ENCODE results near the gene PDIA5. TPM values are rescaled to one million over a fixed set of nuclear protein-coding genes. Genes with fewer than 3 reads are reported as not detected.

The PDIA5 gene
- total RNA-seq, 3 donors from 2014 or later (not counting 1 experiment from before 2014, with no cell fraction given): 0.59 to 3.3 (median 0.63) TPM

GRCh38 chr3:123105201-123106189 is 38.7 kb downstream of the PDIA5 start:
- H3K36me3 ChIP-seq (ENCODE audit: control insufficient read depth, insufficient read depth, low read length): no peaks in the 10 kb centered on the region
- no peak overlapping the region for H3K27ac ChIP-seq (ENCODE audit: low read length)
- peaks cover 4% of the 10 kb centered on the region for H3K4me1 ChIP-seq (ENCODE audit: control insufficient read depth, insufficient read depth, low read length)
- peaks cover 0 to 4% of the 10 kb centered on the region in 2 donors for H3K4me1 Mint-ChIP-seq
- H3K27me3 ChIP-seq (ENCODE audit: control insufficient read depth, insufficient read depth, low read length): no peaks in the 10 kb centered on the region
- H3K9me3 Mint-ChIP-seq: no peaks in the 10 kb centered on the region
- TF ChIP-seq, protein P1, sequence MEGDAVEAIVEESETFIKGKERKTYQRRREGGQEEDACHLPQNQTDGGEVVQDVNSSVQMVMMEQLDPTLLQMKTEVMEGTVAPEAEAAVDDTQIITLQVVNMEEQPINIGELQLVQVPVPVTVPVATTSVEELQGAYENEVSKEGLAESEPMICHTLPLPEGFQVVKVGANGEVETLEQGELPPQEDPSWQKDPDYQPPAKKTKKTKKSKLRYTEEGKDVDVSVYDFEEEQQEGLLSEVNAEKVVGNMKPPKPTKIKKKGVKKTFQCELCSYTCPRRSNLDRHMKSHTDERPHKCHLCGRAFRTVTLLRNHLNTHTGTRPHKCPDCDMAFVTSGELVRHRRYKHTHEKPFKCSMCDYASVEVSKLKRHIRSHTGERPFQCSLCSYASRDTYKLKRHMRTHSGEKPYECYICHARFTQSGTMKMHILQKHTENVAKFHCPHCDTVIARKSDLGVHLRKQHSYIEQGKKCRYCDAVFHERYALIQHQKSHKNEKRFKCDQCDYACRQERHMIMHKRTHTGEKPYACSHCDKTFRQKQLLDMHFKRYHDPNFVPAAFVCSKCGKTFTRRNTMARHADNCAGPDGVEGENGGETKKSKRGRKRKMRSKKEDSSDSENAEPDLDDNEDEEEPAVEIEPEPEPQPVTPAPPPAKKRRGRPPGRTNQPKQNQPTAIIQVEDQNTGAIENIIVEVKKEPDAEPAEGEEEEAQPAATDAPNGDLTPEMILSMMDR (IDR thresholded peaks at IDR 0.05): no peak
- 69% methylated on average over 12 of the region's 12 CpGs for WGBS (ENCODE audit: insufficient coverage)
- ATAC-seq: no peak
- H3K27me3 Mint-ChIP-seq (ENCODE audit: low read depth in 2 of 2): no peaks in the 10 kb centered on the region
- H3K4me3 Mint-ChIP-seq: no peak overlapping the region
- no peak overlapping the region for H3K27ac Mint-ChIP-seq
- intact Hi-C loops (cut with micrococcal nuclease): no loop called here
- H3K9me3 ChIP-seq (ENCODE audit: control insufficient read depth, insufficient read depth, low read length): no peaks in the 10 kb centered on the region
- no peaks in the 10 kb centered on the region for H3K36me3 Mint-ChIP-seq
- H3K4me3 ChIP-seq (ENCODE audit: low read length): no peak overlapping the region
- no peak for DNase-seq

DNA sequence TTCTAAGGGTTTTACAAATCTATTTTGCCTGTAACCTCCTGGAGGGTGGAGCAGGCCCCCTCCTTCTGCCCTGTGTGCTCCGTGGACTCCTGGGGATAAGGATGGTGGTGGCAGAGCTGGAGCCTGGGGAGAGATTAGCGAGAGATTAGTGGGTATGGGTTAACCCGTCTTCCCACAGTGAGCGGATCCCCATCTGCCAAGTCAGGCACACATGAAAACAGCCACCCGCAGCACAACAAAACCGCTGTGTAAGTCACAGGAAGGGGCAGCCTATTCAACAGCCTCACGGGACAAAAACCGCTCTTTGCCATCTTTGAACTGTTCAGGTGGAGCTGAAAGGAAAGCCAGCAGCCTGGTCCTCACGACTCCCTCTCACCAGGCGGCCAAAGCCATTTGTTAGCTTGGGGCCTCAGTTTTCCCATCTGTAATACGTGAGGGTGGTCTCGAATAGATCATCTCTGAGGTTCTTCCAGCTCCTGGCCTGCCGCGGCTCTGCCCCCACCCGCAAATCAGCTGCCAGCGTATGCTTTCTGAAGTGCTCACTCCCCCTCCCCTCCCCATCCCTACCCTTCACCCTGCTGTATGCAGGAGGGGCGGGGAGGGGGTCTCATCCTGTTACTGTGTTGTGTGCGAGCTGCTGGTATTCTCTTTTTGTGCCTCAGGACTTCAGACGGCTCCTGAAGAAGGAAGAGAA is 43.6 kb downstream of the PDIA5 start:
- intact Hi-C loops (cut with micrococcal nuclease): no loop called here
- no peaks in the 10 kb centered on the region for H3K36me3 Mint-ChIP-seq

DNA sequence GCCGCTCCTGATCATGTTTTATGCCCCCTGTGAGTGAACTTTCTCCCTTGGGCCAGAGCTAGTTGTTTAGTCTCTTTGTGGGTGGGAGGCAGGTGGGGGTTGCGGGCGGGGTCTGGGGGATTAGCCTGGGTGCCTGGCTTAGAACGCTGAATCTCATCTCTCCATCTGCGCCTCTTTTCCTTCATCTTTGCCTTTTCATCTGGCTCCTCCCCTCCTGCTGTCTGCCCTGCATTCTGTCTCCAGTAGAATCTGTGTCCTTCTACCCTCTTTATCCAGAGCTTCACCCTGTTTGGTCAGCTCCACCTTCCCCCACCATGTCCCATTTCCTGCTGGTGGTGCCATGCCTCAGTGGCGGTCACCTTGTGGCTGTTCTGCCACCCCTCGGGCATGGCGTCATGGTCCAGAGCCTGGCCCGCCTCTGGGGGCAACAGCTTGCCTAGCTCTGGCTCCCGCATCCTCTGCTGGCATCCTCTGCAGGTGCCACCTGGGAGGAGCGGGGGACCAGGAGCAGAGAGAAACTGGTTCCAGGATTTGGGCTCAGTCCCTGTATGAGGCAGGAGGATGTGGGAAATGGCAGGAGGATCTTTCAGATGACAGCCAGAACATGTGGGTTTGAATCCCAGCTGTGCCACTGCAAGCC is 44.3 kb downstream of the PDIA5 start:
- WGBS (ENCODE audit: insufficient coverage): 82% methylated on average over 11 of the region's 11 CpGs
- Mint-ChIP-seq H3K4me3 (no peak overlapping the region), H3K9me3 (no peaks in the 10 kb centered on the region), H3K27ac (no peak overlapping the region), H3K36me3 (no peaks in the 10 kb centered on the region), H3K4me1 (peaks cover 0 to 19% of the 10 kb centered on the region in 2 donors), H3K27me3 (ENCODE audit: low read depth in 2 of 2) (peaks cover 0 to 4% of the 10 kb centered on the region in 2 donors)
- no peak overlapping the region for H3K4me3 ChIP-seq (ENCODE audit: low read length)
- H3K27ac ChIP-seq (ENCODE audit: low read length): no peak overlapping the region
- H3K36me3 ChIP-seq (ENCODE audit: control insufficient read depth, insufficient read depth, low read length): no peaks in the 10 kb centered on the region
- no peaks in the 10 kb centered on the region for H3K4me1 ChIP-seq (ENCODE audit: control insufficient read depth, insufficient read depth, low read length)
- intact Hi-C loops (cut with micrococcal nuclease): no loop called here
- H3K27me3 ChIP-seq (ENCODE audit: control insufficient read depth, insufficient read depth, low read length): no peaks in the 10 kb centered on the region
- no peaks in the 10 kb centered on the region for H3K9me3 ChIP-seq (ENCODE audit: control insufficient read depth, insufficient read depth, low read length)
- TF ChIP-seq, protein P1 (IDR thresholded peaks at IDR 0.05): no peak
- no peak for DNase-seq
- no peak for ATAC-seq

More for the DNA sequence above, 43.6 kb downstream of the PDIA5 start:
- H3K27ac ChIP-seq (ENCODE audit: low read length): no peak overlapping the region
- no peak overlapping the region for H3K27ac Mint-ChIP-seq
- TF ChIP-seq, protein P1 (IDR thresholded peaks at IDR 0.05): no peak
- H3K36me3 ChIP-seq (ENCODE audit: control insufficient read depth, insufficient read depth, low read length): no peaks in the 10 kb centered on the region
- 74% methylated on average over 19 of the region's 19 CpGs for WGBS (ENCODE audit: insufficient coverage)
- DNase-seq: no peak
- H3K27me3 ChIP-seq (ENCODE audit: control insufficient read depth, insufficient read depth, low read length): no peaks in the 10 kb centered on the region
- H3K4me3 Mint-ChIP-seq: no peak overlapping the region
- peaks cover 4% of the 10 kb centered on the region for H3K4me1 ChIP-seq (ENCODE audit: control insufficient read depth, insufficient read depth, low read length)
- H3K27me3 Mint-ChIP-seq (ENCODE audit: low read depth in 2 of 2): peaks cover 0 to 4% of the 10 kb centered on the region in 2 donors
- no peak overlapping the region for H3K4me3 ChIP-seq (ENCODE audit: low read length)
- no peak for ATAC-seq
- no peaks in the 10 kb centered on the region for H3K9me3 ChIP-seq (ENCODE audit: control insufficient read depth, insufficient read depth, low read length)
- peaks cover 0 to 19% of the 10 kb centered on the region in 2 donors for H3K4me1 Mint-ChIP-seq
- no peaks in the 10 kb centered on the region for H3K9me3 Mint-ChIP-seq

Data from natural killer cell (primary cell).